ENCODE measurements around the gene GPR42.
"Not testable (repeated sequence)": the region's sequence is repeated elsewhere in the genome, so short reads cannot be mapped to it uniquely, and the experiment has no call there.

DNA sequence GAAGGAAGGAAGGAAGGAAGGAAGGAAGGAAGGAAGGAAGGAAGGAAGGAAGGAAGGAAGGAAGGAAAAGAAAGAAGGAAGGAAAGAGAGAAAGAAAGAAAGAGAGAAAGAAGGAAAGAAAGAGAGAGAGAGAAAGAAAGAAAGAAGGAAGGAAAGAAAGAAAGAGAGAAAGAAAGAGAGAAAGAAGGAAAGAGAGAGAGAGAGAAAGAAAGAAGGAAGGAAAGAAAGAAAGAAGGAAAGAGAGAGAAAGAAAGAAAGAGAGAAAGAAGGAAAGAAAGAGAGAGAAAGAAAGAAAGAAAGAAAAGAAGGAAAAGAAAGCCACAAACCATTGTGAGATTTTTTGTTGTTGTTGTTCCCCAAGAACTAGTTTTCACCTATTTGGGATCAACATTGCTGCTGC lies 3.2 kb downstream of the GPR42 start:
- not testable (repeated sequence) for TF ChIP-seq YY1 (IDR thresholded peaks at IDR 0.05; ENCODE audit: insufficient read depth, insufficient read length); SUZ12 (IDR thresholded peaks at IDR 0.05; ENCODE audit: extremely low read depth, insufficient read depth, insufficient read length)

Data from NT2/D1 (cell line).